Stomach (tissue), 4 donors: Measurements from ENCODE around the gene DCXR.

Experiments used
- CTCF ChIP-seq, 7 experiments: fragments of 450-650 bp in 4 of 7; fragments of 200-600 bp in 3 of 7; sonication (generic) in 3 of 7; IDR thresholded peaks; one replicate each; pipeline ENCODE4 v1.5.1; 2016 to 2019; ENCODE audit warnings: antibody characterized with exemption in 7 of 7, control low read depth in 2 of 7, mild to moderate bottlenecking in 1 of 7
- EP300 ChIP-seq: sonication (generic); formaldehyde crosslinking; IDR thresholded peaks from one replicate; pipeline ENCODE4 v1.6.1; 2017; ENCODE audit warnings: antibody characterized with exemption
- POLR2A ChIP-seq, 4 donors: fragments of 450-650 bp; IDR thresholded peaks; one replicate each; pipeline ENCODE4 v1.6.1; 2016; ENCODE audit warnings: antibody characterized with exemption in 4 of 4, control low read depth in 2 of 4, mild to moderate bottlenecking in 1 of 4, moderate library complexity in 1 of 4
- POLR2AphosphoS5 ChIP-seq, 3 donors: sonication (generic); formaldehyde crosslinking; IDR thresholded peaks; one replicate each; pipeline ENCODE4 v1.6.1; 2016; ENCODE audit warnings: antibody characterized with exemption in 3 of 3

DNA sequence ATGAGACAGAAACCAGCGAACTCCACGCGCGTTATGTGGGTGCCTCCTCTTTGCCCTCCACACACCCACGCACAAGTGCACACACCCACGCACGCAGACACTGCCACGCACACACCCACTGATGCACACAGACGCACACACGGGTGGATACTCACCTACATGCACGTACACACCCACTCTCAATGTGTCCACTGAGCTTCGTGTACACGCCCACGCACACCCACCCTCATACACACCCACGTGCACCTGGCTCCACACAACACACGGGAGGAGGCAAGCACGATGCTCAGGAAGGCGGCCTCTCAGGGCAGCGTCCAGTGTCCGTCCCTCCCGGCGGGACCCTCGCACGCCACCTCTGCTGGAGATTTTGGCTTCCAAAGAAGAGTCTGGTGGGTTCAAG, 9.9 kb upstream of the DCXR start:
- no peak for TF ChIP-seq CTCF (IDR thresholded peaks at IDR 0.05)
- TF ChIP-seq POLR2AphosphoS5 (IDR thresholded peaks at IDR 0.05), result no peak
- no peak for TF ChIP-seq POLR2A (IDR thresholded peaks at IDR 0.05)
- no peak for TF ChIP-seq EP300
